HL-60/S4 treated with phorbol 12-myristate 13-acetate at 8.2 ng/mL for 4 days and 3 days (cell line): ENCODE results near the gene FBXO5.

Experiments
- in situ Hi-C: fragments of 300-500 bp; cut with MboI; formaldehyde crosslinking; loops from 2 replicates; pipeline ENCODE4 v1.15.0; 2022; ENCODE audit warnings: low sequenced_read_pairs

The FBXO5 gene, protein sequence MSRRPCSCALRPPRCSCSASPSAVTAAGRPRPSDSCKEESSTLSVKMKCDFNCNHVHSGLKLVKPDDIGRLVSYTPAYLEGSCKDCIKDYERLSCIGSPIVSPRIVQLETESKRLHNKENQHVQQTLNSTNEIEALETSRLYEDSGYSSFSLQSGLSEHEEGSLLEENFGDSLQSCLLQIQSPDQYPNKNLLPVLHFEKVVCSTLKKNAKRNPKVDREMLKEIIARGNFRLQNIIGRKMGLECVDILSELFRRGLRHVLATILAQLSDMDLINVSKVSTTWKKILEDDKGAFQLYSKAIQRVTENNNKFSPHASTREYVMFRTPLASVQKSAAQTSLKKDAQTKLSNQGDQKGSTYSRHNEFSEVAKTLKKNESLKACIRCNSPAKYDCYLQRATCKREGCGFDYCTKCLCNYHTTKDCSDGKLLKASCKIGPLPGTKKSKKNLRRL

DNA sequence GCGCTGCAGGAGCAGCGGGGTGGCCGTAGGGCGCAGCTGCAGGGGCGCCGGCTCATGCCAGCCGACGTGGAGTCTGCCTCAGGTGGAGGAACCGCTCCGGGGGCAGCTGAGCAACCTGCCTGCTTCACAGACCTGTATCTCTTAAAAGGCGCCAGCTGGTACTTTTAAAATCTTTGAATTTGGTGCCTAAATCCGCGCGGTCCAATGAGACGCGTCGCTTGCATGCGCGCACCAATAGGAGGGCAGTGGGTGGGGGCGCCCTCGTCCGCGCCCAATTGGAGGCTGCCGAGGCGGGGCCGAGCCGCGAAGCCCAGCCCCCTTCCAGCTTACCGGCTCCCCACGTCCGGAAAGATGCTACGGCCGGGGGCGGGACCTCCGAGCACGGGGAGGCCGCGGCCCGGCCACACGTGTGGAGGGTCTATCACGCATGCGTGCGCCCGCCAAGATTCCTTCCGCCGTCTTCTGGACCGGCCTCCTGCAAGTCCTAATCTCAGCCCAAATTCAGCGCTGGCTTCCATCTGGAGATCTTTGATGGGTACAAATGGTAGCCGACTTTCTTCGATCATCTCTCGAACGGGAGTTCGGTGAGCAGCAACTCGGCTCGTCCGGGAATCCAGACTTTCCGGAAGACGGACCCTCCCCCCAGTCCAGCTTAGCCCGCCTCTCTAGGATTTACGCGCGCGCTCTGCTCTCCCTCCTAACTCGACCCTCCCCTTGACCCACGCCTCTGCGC is at the start of gene FBXO5:
TSS of gene FBXO5 (minus strand) at position 138 of the 733 bp plus-strand sequence. CDS start at position 56, 82 bp downstream.
- in situ Hi-C loops, result no loop called here

DNA sequence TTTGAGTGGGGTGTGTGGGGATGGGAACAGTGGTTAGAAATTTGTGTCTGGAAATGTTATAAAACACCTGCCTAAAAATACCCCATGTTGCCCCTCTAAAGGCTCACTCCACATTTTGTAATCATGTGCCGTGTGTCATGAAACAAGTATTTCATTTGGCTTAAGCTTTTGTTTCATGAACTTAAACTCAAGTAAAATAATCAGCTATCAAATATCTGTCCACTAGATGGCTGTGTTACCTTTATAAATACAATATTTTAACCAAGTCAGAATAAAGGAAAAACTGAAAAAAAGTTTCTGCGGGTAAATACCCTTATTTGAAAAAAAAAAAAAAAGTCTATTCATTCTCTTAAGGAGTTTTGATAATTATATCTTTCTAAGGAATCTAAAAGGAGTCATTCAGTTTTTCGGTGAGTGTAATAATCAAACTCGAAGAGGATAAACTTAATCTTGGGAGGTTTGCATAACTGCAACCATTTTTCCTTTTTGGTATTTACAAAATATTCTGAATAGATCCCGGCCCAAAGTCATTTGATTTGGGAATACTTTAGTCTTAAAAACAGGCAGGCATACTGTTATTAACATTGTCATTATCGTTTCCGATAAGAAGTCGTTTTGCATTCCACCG is 49.5 kb upstream of the FBXO5 start:
- in situ Hi-C loops, result no loop called here

DNA sequence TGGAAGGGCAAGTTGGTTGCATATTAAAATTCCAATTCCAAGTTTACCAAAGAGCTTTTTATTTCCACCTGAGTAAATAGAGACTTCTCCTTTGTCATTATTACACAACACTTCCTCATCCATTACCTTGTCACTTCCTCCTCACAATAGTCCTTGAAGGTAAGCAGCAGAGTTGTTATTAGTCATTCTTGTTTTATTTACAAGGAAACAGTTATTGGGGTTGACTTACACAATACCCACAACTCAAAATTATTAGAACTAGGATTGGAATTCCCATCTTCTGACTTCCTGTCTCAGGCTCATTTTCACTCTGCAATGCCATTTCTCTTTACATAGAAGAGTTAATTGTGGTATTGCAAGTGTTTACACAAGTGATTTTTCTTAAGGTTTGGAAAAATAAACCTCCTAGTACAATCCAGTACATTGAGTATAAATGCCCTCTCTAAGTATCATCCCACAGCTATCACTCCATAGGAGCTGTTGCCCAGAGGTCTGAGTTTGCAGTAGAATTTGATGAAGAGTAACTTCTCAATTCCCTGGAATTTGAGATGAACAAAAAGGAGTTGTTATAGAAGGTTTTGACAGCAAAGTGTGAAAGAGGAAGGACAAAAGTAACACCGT is 48.6 kb upstream of the FBXO5 start:
- in situ Hi-C loops, result no loop called here

DNA sequence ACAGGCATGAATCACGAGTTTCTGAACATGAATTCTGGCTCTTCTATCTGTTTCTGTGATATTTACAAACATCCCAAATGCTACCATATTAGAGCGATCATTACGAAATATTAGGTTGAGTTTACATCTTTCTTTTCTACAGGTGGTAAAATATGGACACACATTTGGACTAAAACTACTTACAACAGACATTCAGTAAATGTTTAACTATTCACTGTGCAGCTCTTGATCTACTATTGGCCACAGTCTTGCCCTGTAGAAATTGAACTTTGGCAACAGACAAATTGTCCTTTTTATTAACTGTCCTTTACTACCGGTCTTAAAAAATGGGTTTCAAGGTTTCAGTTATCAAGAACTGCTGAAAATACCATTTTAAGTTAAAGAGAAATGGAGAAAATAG is 46.1 kb upstream of the FBXO5 start:
- in situ Hi-C loops, result no loop called here

DNA sequence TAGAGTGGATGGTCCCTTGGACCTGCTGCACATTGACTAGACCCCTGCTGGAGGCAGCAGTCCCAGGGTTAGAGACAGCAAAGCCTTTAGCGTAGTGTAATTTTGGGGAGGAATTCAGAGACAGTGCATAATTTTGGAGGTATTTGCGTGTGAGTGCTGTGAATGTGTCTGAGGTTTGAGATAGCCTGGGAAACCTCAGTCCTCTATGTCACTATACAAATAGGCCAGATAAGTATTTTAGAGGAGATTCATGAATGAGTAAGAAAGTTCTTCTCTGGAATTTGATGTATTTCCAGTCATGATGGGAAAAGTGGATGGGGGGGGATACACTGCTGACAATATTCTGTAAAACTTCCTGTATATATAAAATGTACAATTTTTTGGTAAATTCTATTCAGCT is 45.4 kb upstream of the FBXO5 start:
- in situ Hi-C loops, result no loop called here

DNA sequence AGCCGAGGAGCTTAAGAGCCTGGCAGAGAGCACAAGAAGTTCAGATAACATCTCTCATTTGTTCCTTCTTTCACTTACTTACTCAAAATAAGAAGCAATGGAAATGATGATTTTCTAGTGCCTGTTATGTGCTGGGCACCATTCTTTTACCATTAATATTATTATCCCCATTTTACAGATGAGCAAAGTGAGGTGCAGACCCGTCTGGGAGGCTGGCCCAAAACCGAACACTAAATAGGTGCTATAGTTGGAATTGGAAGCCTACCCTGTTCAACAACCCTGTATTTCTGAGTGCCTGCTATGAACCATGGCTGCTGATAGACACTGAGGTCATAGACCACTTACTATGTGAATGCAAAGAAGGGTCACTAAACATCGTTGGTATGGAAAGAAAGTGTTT is 44.6 kb upstream of the FBXO5 start:
- in situ Hi-C loops, result no loop called here

DNA sequence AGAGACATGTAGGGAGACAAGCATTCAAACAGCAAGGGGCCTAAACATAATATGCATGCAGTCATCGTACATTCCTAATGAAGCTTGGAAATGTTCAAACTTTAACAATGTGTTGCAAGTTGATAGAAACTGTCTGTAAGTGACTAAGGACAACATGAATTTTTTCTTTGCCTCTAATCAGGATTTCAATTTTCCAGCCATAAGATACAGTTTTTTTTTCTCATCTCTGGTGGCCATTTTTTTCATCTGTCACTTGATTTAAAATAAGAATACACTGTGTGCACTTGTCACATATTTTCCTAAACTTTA is 41.8 kb upstream of the FBXO5 start:
- in situ Hi-C loops, result loop anchor here (25.0 kb wide), 1 partner anchor 162 kb away; no protein-coding TSS in a partner anchor

DNA sequence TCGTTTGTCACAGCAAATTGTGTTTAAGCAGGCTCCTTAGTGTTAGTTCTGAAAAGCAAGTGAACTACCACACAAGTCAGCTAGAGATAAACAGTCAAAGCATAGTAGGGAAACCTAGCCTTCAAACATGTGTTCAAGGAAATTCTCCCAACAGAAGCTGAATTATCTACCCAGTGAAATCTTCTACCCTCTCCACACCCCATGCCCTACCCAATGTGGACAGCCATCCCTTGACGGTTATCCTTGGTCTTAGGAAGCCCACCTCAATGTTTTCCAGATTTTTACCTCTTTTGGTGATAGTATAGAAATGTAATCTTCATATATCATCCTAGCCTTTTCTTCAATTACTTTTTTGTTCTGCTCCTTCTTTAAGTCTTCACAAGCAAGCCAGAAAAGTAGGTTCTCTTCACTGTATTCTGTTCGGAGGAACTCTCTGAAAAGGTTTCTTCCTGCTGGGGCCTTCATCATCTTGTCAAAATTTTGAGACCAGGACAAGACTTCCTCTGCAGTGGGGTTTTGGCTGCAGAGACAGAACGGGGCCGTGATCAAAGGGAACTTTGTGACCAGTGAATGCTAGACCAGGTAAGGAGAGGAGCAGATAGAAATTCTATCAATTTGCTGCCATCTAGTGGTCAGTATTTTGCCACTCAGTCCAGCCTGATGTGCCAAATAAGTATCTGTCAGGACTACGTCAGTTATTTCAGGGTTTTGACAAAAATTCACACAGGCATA is 41.3 kb upstream of the FBXO5 start:
- in situ Hi-C loops, result loop anchor here (25.0 kb wide), 1 partner anchor 162 kb away; no protein-coding TSS in a partner anchor

DNA sequence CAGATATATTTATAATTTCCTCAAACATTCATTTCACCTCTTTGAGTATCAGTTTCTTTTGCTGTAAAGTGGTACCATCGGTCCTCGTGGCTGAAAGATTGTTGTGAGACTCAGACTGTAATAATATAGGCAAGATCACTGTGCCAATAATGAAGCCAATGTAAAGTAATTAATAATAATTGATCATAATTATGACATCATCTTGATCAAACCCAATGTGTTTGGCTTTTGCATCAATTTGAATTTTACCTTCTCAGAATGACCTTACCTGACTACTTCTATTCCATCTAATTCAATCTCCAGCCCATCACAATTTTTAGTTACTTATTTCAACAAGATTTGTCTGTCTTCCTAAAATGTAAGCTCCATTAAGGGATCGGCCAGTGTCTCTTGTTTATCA is 35.5 kb upstream of the FBXO5 start:
- in situ Hi-C loops, result loop anchor here (25.0 kb wide), 1 partner anchor 156 kb away; no protein-coding TSS in a partner anchor

DNA sequence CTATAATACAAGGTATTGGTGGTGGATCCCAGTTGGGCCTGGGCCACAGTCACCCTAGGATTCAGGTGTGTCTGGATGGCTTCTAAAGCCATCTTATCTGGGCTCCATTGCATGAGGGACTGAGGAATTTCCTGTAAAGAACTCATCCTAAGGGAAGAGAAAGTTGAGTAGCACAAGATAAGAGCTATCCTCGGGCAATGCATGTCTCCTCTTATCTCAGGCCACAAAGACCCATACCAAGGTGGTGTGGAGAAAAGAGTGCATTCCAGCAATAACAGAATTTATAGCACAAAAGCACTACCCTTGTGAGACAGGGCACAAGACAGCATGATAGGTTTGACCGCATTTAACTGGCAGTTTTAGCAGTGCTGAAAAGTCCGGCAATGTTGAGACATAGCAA is 34.0 kb upstream of the FBXO5 start:
- in situ Hi-C loops, result loop anchor here (25.0 kb wide), 1 partner anchor 155 kb away; no protein-coding TSS in a partner anchor

DNA sequence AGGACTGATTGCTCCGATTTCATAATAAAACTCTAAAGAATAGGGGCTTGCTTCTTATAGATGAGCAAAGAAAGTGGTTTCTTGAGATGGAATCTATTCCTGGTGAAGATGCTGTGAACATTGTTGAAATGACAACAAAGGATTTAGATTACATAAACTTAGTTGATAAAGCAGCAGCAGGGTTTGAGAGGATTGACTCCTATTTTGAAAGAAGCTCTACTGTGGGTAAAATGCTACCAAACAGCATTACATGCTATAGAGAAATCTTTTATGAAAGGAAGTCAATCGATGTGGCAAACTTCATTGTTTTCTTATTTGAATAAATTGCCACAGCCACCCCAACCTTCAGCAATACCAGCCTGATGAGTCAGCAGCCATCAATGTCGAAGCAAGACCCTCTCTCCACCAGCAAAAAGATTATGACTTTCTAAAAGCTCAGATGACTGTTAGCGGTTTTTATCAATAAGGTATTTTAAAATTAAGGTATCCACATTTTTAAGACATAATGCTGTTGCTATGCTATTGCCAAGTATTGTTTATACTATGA is 32.3 kb upstream of the FBXO5 start:
- in situ Hi-C loops, result loop anchor here (25.0 kb wide), 1 partner anchor 153 kb away; no protein-coding TSS in a partner anchor

DNA sequence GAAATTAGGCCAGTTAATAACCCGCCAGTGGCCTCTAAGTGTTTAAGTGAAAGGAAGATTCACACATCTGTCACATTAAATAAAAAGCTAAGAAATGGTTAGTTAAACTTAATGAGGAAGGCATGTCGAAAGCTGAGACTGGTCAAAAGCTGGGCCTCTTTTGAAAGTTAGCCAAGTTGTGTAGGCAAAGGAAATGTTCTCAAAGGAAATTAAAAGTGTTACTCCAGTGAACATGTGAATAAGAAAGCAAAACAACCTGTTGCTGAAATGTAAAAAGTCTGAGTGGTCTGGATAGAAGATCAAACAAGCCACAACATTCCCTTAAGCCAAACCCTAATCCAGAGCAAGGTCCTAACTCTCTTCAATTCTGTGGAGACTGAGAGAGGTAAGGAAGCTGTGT is 30.6 kb upstream of the FBXO5 start:
- in situ Hi-C loops, result loop anchor here (25.0 kb wide), 1 partner anchor 151 kb away; no protein-coding TSS in a partner anchor

DNA sequence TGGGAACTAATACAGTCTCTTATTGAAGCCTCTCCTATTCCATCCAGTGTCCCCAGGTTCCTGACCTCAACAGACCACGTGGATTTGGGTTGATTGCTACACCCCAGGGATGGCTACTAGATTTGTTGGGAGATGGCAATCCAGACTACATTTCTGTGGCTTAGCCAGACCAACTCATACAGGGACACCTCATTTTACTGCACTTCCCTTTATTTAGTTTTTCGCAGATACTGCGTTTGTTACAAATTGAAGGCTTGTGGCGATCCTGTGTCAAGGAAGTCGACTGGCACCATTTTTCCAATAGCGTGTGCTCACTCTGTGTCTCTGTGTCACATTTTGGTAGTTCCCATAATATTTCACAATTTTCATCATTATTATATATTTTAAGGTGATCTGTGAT is 30.0 kb upstream of the FBXO5 start:
- in situ Hi-C loops, result loop anchor here (25.0 kb wide), 1 partner anchor 151 kb away; no protein-coding TSS in a partner anchor

DNA sequence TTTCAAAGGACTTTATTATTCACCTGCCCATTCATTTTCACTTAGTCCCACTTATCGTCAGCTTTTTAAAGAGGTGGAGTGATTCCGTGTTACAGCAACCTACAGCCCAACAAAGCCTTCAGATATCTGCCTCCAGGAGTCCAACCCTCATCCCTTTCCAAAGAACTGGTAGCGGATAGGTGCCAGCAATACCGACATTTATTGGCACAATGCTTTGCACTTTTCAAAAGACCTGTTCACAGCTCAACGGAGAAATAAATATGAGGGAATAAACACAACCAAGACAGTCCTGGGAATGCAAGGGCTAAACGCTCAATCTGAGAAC is 20.5 kb upstream of the FBXO5 start:
- in situ Hi-C loops, result loop anchor here (25.0 kb wide), 1 partner anchor 141 kb away; no protein-coding TSS in a partner anchor

DNA sequence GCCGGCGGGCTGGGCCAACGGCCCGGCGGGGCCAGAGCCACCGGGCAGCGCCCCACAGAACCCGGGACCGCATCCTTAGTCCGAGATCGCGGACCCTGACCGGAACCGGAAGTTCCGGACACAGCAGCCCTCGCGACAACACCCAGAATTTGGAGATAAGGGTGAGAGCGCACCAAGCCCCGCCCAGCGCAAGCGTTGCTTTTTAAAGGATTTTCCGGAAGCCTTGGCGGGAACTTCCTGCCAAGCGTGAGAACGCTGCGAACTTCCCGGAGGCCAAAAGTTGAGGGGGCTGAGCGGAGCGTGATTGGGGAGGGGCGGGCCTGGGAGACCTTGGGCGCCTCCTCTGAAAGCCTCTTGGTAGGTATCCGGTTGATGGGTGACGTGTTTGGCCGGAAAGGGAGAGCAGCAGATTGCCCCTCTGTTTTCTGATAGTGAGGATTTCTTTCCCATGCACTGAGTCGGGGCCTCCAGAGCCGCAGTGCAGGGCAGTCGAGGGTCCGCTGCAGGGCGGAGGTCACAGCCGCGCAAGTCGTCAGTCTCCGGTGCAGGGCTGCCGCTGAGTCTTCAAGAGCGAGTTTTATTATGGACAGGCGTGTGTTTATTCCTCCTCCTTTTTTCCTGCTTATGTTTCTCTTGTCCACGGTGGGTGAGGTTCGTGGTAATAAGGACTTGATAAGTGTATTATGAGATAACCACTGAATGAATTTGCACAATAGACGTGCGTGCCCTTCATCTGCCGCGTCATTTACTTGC is 19.9 kb upstream of the FBXO5 start, which contains the start of gene MTRF1L:
TSS of gene MTRF1L (minus strand) at position 97 of the 753 bp plus-strand sequence. CDS start at position 73, 24 bp downstream.
- in situ Hi-C loops, result loop anchor here (25.0 kb wide), 1 partner anchor 140 kb away; no protein-coding TSS in a partner anchor

DNA sequence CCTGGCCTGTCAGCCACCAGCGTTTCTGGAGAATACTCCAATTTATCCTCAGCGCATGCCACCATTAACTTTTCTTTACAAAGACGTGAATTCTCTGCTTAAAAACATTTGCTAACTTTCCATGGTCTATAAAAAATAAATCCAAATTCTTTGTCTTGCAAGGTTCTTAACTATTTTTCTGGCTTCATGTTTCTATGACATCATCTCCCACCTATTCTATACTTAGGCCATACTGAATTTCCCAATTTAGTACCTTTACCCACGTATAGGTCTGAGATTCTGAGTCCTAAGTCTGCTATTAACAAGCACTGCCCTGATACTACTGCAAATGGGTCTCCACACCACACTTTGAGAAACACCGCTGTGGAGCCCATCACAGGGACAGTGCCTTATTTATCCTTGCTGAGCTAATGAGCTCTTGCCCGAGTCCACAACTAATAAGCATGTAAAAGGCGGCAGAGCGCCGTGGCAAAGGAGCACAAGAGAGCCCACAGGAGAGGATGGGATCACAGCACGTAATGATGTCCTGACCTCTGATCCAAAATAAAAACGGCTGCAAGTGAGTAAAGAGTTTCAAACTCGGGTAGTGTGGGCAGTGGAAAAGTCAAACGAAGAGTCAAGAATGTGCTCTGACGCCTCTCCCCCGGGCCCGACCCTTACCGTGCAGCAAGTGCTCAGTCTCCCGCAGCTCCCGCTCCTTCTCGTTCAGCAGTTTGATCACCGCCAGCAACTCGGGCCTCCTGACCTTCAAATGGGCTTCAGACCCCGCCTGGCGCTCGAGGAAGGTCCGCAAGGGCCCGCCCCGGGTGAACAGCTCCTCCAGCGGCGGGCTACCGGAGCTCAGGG is 19.1 kb upstream of the FBXO5 start:
- in situ Hi-C loops, result loop anchor here (25.0 kb wide), 1 partner anchor 140 kb away; no protein-coding TSS in a partner anchor

DNA sequence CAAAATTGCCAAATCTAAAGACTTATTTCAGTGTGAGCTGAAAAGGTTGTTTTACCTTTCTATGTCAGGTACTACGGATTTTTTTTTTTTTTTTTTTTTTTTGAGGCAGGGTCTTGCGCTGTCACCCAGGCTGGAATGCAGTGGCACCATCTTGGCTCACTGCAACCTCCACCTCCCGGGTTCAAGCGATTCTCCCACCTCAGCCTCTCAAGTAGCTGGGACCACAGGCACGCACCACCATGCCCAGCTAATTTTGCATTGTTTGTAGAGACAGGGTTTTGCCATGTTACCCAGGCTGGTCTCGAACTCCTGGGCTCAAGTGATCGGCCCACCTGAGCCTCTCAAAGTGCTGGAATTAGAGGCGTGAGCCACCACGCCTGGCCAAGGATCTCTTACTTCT is 17.9 kb upstream of the FBXO5 start:
- in situ Hi-C loops, result loop anchor here (25.0 kb wide), 1 partner anchor 138 kb away; no protein-coding TSS in a partner anchor

DNA sequence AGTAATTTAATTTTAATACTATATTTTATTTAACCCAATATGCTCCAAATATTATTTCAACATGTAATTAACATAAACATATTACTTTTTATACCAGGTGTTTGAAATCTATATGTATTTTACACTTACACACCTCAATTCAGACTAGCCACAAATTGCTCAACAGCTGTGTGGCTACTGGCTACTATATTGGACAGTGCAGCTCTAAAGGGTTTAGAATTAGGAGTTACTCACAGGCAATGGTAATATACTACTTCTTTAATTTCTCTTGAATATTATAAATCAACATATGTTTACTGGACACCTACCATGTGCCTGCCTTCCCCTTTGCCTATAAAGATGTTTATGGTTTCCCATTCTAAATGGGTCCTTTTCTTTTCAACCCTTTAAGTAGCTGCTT is 17.4 kb upstream of the FBXO5 start:
- in situ Hi-C loops, result loop anchor here (25.0 kb wide), 1 partner anchor 138 kb away; no protein-coding TSS in a partner anchor
